Lower leg skin (tissue), 4 donors: Measurements from ENCODE around the gene FBXO8. TPM values are rescaled to one million over a fixed set of nuclear protein-coding genes. Genes with fewer than 3 reads are reported as not detected.

ENCODE experiments used
- DNase-seq, 2 donors: peaks; one replicate each; pipeline ENCODE4 v3.0.0-alpha.2; 2019; ENCODE audit warnings: low spot score in 2 of 2
- H3K4me3 ChIP-seq: fragments of 200-600 bp; sonication (generic); 2 replicates; pipeline ENCODE4 v1.5.1; 2017; ENCODE audit warnings: mild to moderate bottlenecking, low read depth; ENCODE audit not compliant: poor library complexity, severe bottlenecking
- CTCF ChIP-seq, 3 donors: fragments of 450-650 bp; IDR thresholded peaks; one replicate each; pipeline ENCODE4 v1.5.1; 2016; ENCODE audit warnings: antibody characterized with exemption in 3 of 3, mild to moderate bottlenecking in 3 of 3, moderate library complexity in 2 of 3
- POLR2A ChIP-seq, 2 donors: fragments of 450-650 bp; IDR thresholded peaks; one replicate each; pipeline ENCODE4 v1.6.1; 2016 to 2017; ENCODE audit warnings: antibody characterized with exemption in 2 of 2, mild to moderate bottlenecking in 1 of 2, moderate library complexity in 1 of 2
- WGBS, 2 donors: methylation state at CpG; one replicate each; pipeline ENCODE4 v1.1.5; 2018; 5-methylcytosine and 5-hydroxymethylcytosine counted together
- intact Hi-C: fragments of 100-400 bp; cut with DNase I; formaldehyde crosslinking; loops from one replicate; pipeline ENCODE4 v1.15.0; 2023; ENCODE audit warnings: low total_unique reads
- total RNA-seq, 4 donors: library from RNA; depleted of rRNA; stranded (reverse); fragments of >200 nt; gene quantifications; one replicate each; pipeline ENCODE4 v1.1.0, GENCODE V29; 2016

The FBXO8 gene
- total RNA-seq, 4 donors from 2014 or later: 35.6 to 58.3 (median 47.2) TPM

- no peak for TF ChIP-seq POLR2A (IDR thresholded peaks at IDR 0.05)
- TF ChIP-seq CTCF (IDR thresholded peaks at IDR 0.05): no peak
- DNase-seq: no peak
- no peak overlapping the region for H3K4me3 ChIP-seq
- intact Hi-C loops: no loop called here
- WGBS, 2 donors: 69 to 71% methylated on average over 5 of the region's 5 CpGs
Observed at GRCh38 chr4:174189392-174190015, 94.0 kb downstream of the FBXO8 start.

Other genes with a start within 250 kb of the FBXO8 start
- gene CEP44, start 244 bp upstream of the FBXO8 start, total RNA-seq: 10 to 100 TPM; 10.2 to 32.5 (median 12.7) TPM
- gene HPGD, start 238.8 kb upstream of the FBXO8 start, total RNA-seq: 100 to 1,000 TPM; 173 to 253 (median 224) TPM